HL-60/S4 (cell line): Measurements from ENCODE around the gene SLX9.

Experiments used
- in situ Hi-C: fragments of 300-500 bp; cut with MboI; formaldehyde crosslinking; loops from 2 replicates; pipeline ENCODE4 v1.14.3; 2022; ENCODE audit warnings: low sequenced_read_pairs

SLX9 gene

DNA sequence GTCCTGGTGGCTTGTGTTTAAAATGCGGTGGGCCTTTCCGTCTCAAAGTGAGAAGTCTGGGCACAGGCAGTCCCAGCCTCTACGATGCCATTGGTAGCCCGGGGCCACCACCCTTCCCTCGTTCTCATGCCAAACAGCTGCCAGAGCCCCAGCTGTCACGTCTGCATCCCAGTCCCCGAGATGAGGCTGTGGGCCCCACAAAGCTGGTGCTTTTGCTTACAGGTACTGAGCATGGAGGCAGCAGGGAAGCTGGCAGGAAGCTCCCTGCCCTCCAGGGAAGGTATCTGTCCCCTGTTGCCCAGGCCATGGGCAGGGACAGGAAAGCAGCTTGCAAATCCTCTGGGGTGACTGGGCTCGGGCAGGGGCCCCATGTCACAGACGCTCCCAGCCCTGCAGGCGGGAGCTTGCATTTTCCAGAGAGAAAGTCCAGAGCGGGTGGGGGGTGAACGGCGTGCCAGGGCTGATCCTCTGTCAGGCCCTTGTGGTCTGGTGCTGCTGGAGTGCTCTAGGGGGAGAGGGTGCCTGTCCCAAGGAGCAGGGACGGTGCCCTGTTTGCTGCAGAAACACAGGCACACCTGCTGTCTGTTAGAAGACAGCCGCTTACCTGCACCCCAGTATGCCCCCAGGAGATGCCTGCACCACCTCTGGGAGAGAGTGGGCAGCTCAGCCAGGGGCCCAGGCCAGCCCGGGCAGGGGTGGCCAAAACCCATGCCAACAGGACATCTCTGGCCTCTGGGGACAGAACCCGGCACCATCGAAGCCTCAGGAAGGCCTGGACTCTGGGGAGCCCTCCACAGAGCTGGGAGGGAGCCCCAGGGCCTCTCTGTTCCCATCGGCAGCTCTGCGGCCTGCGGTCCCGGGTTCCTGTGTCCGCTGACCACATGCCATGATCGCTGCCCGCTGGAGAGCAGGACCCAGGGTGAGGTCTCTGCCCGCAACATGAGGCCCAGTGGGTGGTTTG is 45.9 kb downstream of the SLX9 start:
- in situ Hi-C loops: no loop called here

DNA sequence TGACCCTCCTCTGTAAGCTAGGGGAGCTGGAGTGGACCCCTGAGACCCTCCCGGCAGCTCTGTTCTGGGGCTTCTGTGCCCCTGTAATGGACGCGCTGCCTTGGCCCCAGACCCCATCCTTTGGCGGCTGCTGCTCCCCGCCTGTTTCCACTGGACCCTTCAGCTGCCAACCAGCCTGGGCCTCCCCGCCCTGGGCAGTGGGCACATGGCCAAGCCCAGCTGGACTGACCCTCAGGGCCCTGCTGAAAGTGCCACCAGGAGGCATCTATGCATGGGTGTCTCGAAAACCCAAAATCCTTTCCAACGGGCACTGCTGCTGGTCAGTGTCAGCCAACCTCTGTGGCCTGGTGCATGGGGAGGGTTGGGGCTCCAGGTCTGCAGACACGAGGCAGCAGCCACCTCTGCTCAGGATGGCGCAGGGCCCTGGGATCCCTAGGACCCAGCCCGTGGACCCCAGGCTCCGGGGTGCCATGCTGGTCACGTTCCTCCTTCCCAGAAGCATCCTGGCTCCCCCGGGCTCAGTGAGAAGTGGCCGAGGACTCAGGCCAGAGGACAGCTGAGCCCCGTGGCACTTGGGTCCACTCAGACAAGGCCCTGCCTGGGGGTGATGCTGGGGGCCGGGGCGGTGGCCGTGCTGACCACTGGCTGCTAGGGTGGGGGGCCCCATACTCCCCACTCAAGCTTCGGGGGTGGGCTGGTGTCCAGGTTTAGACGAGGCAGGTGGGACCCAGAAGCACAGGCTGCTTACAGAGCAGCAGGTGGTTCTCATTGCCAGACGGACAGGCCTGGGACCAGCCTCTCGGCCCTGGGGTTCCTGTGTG is 46.9 kb downstream of the SLX9 start:
- in situ Hi-C loops: no loop called here

DNA sequence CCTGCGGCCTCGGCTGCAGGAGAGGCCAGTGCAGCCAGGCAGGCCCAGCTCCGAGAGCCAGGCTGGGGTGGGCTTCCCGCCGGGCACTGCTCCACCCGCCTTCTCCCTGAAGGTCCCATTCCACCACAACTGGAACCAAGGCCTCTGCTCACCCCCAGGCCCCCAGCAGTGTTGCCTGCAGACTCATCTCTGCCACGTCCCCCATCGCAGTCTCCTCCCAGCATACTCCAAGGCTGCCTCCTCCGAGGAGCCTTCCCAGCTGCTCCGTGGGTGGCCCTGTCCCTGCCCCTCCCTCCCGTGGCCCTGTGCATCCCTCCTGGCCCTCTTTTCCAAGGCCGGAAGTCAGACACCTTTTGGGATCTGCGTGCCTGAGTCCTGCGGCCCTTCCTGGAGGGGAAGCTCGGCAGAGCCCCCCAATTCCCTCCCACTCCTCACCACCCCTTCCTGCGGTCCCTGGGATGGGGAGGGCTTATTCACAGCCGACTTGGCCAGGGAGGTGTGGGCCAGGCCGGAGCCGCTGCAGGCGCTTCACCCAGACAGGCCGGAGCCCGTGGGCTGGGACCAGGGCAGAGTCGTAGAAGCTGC is 47.6 kb downstream of the SLX9 start:
- in situ Hi-C loops: no loop called here

DNA sequence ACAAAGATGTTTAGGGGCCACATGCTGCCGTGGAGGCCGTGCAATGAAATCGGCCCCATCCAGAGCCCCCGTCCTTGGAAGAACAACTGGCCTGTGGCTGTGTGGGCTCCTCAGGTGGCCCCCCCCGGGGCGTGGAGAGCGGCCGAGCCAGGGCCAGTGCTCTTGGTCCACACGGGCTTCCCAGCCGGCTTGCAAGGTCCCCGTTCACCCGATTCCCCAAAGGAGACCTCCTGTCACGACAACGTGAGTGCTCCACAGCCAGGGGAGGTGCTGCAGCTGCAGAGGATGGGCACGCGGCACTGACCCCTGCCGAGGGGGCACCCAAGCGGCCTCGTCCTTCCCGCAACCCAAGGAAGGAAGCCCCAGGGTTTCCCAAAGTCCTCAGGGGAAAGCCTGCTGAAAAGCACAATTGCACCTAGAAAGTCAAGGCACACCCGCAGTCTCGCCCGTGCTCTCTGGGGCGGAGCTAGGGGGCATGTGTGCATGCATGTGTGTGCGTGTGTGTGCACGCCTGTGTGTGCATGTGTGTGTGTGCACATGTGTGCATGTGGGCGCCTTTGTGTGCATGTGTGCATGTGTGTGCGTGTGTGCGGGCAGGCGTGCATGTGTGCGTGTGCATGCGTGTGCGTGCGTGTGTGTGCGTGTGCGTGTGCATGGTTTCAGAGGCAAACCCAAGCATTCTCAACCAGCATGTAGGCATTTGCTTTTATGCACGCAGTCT is 48.2 kb downstream of the SLX9 start:
- in situ Hi-C loops: no loop called here

DNA sequence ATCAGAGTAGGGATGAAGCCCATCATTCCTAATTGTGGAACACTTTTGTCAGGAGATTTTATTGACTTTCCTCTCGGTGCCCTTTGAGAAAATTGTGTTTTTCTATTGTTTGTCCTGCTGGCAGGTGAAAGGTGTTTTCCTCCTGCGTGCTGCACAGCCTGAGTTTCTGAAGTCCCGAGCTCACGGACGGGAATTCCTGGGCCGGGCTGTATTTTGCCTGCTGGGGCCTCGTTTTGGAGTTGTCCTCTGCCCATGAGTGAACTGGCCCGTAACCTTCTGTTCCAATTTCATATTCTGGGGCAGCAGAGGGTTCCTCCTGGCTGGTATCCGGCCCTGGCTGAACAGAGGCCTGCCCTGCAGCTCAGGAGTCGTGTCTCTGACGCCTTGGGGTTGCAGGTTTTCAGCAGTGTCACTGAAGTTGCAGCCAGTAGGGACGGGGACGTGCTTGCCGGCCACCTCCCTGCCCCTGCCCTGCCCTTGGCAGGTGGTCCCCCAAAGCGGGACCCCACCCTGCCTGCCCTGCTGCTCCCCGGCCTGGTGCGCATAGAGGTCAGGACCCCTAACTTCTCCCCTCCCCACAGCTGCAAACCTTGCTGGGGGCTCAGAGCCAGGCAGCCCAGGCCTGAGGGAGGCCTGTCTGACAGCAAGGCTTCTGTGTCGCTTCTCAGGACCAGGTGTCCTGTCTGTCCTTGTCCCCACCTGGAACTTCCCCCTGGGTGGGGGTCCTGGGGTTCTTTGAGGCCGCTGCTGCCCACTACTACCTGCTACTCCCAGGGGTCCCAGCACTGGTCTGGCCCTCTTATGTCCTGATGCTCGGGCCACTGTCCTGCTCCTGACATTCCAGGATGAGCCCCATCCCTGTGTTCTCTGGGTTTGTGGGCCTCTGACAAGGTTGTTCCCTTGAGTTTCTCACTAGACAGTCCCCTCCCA is 49.0 kb downstream of the SLX9 start:
- in situ Hi-C loops: no loop called here

DNA sequence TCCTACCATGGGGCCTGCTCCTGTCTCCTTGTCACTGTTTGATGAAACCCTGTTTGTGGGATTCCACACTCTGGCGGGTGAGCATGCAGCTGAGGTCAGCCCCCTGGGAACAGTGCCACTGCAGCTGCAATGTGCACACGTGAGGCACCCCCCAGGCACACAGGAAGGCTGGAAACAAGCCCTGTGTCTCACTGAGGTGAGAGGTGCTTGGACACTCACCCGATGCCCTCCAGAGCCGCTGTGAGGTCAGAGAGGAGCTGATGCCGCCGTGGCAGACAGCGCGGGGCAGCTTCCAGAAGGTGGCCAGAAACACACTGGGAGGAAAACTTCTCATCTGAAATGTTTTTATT is 49.7 kb downstream of the SLX9 start:
- in situ Hi-C loops: no loop called here

DNA sequence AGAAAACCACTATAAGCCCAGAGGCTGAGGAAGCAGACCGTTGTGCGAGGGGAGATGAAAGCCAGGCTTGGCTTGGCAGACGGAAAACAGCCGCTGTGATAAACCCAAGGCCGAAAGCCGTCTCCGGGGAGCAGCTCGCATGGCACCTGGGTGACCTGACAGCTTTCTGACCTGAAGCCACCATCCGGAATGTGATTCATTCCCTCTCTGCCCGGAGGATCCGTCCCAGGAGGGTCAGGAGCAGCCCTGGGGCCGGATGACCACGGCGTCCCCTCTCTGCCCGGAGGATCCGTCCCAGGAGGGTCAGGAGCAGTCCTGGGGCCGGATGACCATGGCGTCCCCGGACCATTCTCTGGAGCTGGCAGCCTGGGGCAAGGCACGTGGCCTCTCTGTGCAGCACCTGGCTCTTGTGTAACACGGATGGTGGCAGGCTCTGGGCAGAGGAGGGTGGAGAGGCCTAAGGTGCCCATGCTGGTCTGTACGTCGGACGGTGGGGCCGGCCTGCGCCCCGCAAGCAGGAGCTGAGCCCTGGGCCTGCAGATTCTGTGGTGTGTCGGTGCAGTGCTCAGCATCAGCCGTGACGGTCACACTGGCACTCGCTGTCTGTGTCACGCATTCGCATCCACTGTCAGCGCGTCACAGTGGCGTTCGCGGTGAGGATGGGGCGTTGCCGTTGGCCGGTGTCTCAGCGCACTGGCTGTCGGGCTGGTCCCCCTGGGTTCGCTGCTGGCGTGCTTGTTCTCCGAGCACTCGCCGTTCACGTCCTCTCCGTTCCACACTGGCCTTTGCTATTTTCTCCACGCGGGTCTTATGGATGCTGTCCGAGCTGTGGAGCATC is 50.3 kb downstream of the SLX9 start:
- in situ Hi-C loops: no loop called here

DNA sequence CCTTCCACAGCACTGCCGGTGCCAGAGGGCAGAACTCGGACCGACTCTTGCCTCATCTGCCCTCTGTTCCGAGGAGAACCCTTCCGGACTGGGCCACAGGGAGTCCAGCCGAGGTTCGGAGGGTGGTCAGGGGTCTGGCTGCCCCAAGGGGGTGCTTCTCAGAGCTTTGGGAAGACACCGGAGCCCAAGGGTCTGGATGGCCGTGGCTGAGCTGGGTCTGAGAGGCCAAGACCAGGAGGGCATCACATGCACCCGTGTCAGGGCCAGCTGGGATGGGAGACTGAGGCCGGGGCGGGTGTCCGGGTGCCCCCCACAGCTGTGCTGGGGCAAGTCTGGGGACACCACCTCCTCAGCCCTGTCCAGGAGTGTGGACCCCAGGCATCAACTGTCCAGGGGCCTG is 51.1 kb downstream of the SLX9 start:
- in situ Hi-C loops: no loop called here

DNA sequence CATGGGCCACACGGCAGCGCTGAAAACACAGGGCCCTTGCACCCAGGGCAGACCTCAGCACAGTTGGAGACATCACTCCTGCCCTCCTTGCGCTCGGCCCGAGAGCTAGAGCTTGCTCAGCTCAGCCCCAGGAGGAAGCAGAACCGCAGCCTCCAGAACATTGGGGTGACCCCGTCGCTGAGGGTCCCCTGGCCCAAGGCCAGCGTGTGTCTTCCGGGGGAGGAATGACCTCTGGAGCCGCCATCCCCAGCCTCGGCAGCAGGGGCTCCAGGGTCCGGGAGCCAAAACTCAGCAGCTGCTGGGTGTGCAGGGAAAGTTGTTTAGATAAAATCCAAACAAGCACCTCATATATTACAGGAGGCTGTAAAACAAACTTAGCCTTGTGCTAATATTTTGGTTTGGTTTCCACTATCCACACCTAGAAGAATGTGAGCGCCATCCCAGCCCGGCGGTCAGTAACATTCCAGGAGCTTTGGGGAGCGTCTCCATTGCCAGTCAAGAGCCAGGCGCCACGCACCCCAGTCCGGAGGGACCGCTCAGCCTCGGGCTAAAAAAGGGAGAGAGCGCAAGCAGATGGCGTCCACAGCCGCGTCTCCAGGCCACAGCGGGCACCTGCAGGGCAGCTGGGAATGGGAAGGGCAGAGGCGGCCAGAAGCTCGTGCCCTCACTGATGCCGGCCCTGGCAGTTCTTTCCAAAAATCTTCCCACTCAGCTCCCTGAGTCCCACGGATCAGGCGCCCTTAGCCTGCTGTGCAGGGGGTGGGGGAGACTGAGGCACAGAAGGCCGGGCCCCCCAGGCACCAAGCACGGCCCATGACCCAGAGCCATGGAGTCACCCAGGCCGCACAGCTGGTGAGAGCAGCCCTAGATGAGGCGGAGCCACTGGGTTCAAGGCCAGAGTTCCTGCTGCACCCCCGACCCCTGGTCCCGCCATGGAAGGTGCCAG is 52.0 kb downstream of the SLX9 start:
- in situ Hi-C loops: no loop called here

DNA sequence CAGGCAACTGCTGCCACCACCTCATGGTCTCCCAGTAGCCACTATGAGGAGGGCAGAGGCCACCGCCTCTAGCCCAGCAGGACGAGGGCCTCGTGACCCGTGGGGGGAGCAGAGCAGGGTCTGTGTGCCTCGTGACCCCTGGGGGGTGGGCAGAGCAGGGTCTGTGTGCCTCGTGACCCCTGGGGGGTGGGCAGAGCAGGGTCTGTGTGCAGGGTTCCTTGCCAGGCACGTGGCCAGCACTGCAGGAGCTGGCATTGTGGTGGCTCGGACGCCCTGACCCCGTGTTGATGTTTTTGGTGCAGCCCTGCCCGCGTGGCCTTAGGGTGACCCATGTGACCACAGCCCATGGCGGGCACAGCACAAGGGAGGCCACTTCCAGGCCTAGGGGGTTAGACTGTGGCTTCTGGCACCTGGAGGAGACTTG is 52.8 kb downstream of the SLX9 start:
- in situ Hi-C loops: no loop called here

DNA sequence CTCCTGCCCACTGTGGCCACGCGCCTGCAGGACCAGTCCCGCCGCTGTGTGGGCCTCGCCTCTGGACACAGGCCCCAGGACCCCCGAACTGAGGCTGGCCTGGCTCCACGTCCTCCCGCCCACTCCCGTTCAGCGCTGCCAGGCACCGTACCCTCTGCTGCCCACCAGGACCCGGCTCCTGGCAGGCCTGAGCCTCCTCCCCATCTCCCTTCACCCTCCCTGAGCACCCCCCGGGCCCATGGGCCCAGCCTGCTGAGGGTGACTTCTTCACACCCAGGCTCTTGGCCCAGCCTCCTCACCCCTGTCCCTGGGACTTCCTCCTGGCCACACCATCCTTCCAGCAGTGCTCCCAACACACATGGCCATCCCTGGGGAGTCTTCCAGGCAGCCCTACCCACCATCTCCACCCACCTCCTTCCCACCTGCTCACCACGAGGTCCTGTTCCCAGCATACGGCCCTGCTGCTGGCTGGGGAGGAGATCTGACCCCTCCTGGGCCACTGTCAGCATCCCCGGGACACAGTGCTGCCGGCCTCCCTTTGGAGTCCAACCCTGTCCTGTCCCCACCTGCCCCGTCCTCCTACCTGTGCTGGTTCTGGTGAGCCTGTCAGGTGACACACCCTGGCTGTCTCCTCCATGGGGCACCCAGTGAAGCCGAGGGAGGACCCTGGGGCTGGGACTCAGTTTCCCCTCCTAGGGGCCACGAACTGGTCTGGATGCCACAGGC is 53.7 kb downstream of the SLX9 start:
- in situ Hi-C loops: no loop called here

DNA sequence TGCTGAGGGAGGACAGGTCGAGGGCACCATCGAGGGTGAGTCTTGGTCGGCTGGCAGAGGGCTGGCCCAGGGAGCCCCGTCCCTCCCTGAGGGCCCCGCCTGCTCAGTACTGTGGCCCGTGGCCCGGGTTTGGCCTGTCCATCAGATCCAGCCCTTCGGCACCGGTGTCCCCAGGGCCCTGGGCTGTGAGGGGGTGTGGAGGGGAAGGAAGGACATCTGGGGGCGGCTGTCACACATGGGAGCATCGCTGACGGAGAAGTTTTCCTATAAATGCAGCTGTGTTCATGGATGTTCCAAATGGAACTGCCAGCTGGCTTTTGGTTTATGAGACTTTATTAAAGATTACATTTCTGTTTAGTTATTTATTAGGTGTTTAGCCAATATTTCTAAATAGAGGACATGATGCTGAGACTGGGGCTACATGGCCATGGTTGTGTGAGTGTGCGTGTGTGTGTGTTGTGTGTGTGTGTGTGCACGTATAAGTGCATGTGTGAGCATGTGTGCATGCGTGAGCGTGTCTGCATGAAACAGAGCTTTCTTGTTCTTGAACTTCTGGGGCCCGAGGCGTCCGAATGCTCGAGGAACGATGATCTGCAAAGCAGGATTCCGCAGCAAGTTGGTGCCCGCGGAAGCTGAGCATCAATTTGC is 54.3 kb downstream of the SLX9 start:
- in situ Hi-C loops: no loop called here

DNA sequence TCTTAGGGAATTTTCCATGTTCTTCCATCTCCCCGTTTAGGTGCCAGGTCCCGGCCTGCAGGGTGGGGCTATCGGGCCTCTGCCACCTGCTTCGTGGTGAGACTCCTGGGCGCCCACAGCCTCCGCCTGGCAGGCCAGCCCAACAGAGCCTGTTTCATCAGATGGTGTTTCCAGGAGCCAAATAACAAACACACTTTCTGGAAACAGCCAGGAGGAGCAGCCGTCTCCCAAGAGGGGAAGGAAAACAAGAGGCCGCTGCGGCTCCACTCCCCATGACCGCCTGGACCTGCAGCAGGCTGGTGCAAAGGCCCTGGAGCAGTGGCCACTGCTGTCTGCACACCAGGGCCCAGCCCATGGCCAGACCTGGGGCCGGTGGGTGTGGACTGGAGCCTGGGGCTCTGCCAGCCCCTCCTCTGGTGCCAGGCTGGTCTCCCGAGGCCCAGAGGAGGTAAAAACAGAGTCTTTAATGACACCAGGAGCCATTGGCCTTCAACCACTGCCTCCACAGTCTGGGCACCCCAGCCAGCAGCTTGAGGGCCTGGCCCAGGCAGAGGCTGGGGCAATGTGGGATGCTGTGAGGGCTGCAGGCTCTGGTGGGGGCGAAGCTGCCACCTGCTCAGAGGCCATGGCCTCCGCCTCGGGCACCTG is 55.0 kb downstream of the SLX9 start:
- in situ Hi-C loops: no loop called here

DNA sequence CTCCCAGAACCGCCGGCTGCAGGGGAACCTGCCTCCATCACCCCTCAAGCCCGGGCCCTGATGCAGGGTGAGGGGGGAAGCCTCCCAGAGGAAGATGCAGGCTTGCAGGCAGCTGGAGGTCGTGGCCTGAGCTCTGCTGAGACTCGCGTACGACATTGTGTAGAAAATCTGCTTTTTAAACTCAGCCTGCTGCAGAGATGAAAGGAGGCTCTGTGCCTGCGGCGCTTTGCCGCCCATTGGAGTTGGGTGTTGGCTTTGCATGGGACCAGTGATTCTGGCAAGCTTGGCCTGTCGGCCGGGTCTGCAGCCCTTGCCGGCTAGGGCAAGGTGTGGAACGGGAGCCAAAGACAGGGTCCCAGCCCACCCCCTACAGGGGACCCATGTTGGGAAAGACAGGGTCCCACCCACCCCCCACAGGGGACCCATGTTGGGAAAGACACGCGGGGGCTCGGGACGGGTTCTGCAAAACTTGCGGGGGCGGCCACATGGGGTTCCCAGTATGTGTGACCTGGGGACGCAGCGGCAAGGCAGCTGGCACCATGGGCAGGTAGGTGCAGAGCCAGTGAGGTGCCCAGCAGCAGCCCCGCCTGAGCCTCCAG is 55.6 kb downstream of the SLX9 start:
- in situ Hi-C loops: no loop called here

DNA sequence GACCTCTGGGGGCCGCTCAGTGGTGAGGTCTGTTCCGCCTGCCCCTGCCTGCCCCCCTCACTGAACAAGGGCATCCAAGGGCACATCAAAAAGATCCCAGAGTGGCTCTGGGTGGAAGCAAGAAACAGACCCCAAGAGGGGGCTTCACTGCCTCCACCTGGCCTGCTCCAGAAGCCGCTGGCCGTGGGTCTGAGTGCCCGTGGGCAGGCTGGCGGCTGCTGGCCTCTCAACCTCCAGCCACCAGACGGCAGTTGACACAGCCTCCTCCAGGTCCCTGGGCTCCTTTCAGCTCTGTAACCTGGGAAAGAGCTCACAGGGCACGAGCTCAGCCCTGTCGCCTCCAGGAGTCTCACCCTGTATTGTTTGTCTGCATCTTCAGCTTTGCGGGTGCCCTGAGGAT is 56.3 kb downstream of the SLX9 start:
- in situ Hi-C loops: no loop called here

DNA sequence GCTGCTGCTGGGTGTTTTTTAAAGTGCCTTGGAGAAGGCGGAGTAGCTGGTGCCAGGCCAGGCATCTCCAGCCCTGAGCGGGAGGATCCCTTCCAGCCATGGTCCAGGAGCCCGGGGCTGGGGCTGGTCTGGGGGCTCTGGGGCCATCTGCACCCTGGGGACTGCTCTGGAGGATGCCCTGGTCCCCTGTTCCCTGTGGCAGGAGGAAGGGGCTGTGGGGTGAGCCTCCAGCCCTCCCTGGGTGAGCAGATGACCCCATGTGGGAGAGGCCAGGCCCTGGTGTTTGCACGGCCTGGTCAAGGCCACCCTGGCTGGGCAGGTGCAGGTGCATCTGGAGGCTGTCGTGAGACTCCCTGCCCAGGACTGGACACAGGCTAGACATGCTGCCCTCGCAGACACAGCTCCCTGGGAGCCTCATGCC is 56.7 kb downstream of the SLX9 start:
- in situ Hi-C loops: no loop called here
